Stimulated activated CD4-positive, alpha-beta T cell treated with anti-CD3 and anti-CD28 coated beads, Interleukin-1b, Interleukin-23, amount 100 ng/mL, for 48 hours (primary cell): ENCODE results near the gene ADGRL2.

ENCODE experiments used
- DNase-seq: peaks from one replicate; pipeline ENCODE4 v3.0.0-alpha.2; 2020

The ADGRL2 gene

GRCh38 chr1:82007804-82008203, 207.1 kb downstream of the ADGRL2 start:
- DNase-seq = no peak

GRCh38 chr1:82013702-82014101, 213.0 kb downstream of the ADGRL2 start:
- DNase-seq = no peak

- no peak for DNase-seq
Observed at GRCh38 chr1:82015444-82015843, 214.7 kb downstream of the ADGRL2 start.

GRCh38 chr1:82018319-82018718, 217.6 kb downstream of the ADGRL2 start:
- no peak for DNase-seq

GRCh38 chr1:82019508-82019907, 218.8 kb downstream of the ADGRL2 start:
- no peak for DNase-seq

GRCh38 chr1:82030830-82031229, 230.1 kb downstream of the ADGRL2 start:
- no peak for DNase-seq

GRCh38 chr1:82032068-82032467, 231.3 kb downstream of the ADGRL2 start:
- no peak for DNase-seq

GRCh38 chr1:82034812-82035211, 234.1 kb downstream of the ADGRL2 start:
- no peak for DNase-seq
